Testis (tissue), 3 donors: ENCODE results near the gene SLC10A6. TPM values are rescaled to one million over a fixed set of nuclear protein-coding genes. Genes with fewer than 3 reads are reported as not detected.

Source experiments
- DNase-seq: peaks from one replicate; pipeline ENCODE4 v3.0.0-alpha.2; 2019
- H3K27ac ChIP-seq, 2 donors: fragments of 200-600 bp; sonication (generic); one replicate each; pipeline ENCODE4 v1.5.1; 2019
- H3K27me3 ChIP-seq: fragments of 200-600 bp; sonication (generic); one replicate; pipeline ENCODE4 v1.5.1; 2019
- H3K36me3 ChIP-seq: fragments of 200-600 bp; sonication (generic); one replicate; pipeline ENCODE4 v1.5.1; 2017; ENCODE audit warnings: low read depth; ENCODE audit errors: missing control alignments
- H3K4me1 ChIP-seq: fragments of 200-600 bp; sonication (generic); one replicate; pipeline ENCODE4 v1.5.1; 2019
- H3K4me3 ChIP-seq, 2 donors: fragments of 200-600 bp; sonication (generic); one replicate each; pipeline ENCODE4 v1.5.1; 2017 to 2019
- H3K9me3 ChIP-seq: fragments of 200-600 bp; sonication (generic); one replicate; pipeline ENCODE4 v1.5.1; 2017
- CTCF ChIP-seq, 3 experiments: fragments of 450-650 bp in 2 of 3; fragments of 200-600 bp in 1 of 3; sonication (generic) in 1 of 3; IDR thresholded peaks; one replicate each; pipeline ENCODE4 v1.5.1; 2016 to 2019; ENCODE audit warnings: antibody characterized with exemption in 3 of 3, mild to moderate bottlenecking in 2 of 3, moderate library complexity in 1 of 3
- POLR2A ChIP-seq: fragments of 450-650 bp; IDR thresholded peaks from one replicate; pipeline ENCODE4 v1.6.1; 2017; ENCODE audit warnings: antibody characterized with exemption, mild to moderate bottlenecking, moderate library complexity
- WGBS, 2 donors: methylation state at CpG; one replicate each; pipeline ENCODE4 v1.1.5; 2018; 5-methylcytosine and 5-hydroxymethylcytosine counted together
- intact Hi-C: fragments of 100-400 bp; cut with DNase I; formaldehyde crosslinking; loops from one replicate; pipeline ENCODE4 v1.15.1; 2023; ENCODE audit warnings: low total_unique reads
- polyA plus RNA-seq: library from polyadenylated mRNA; stranded (reverse); fragments of 350-450 nt; fragmentation: Illumina TruSeq; extraction: RNeasy Lipid Tissue Mini Kit (QIAGEN cat#74804); gene quantifications from one replicate; pipeline ENCODE4 v1.2.3, GENCODE V29; 2014; ENCODE audit warnings: low read depth, low replicate concordance; ENCODE audit not compliant: insufficient read depth
- total RNA-seq, 2 donors: library from RNA; depleted of rRNA; stranded (reverse); fragments of >200 nt; gene quantifications; one replicate each; pipeline ENCODE4 v1.2.3, GENCODE V29; 2016

Gene SLC10A6
- total and polyA plus RNA-seq, 3 donors from 2014 or later: 1.5 to 6.9 (median 3.0) TPM

- TF ChIP-seq POLR2A (no peak), CTCF (IDR thresholded peaks at IDR 0.05) (no peak)
- H3K27me3 ChIP-seq: no peaks in the 10 kb centered on the region
- H3K4me1 ChIP-seq: no peaks in the 10 kb centered on the region
- no peak for DNase-seq
- H3K4me3 ChIP-seq: no peak overlapping the region
- no peak overlapping the region for H3K27ac ChIP-seq
- H3K9me3 ChIP-seq: no peaks in the 10 kb centered on the region
- intact Hi-C loops: no loop called here
- no peaks in the 10 kb centered on the region for H3K36me3 ChIP-seq
These were observed 45.3 kb upstream of the SLC10A6 start for GRCh38 chr4:86894455-86894854.

GRCh38 chr4:86893136-86893535 is 44.0 kb upstream of the SLC10A6 start:
- DNase-seq: no peak
- Histone ChIP-seq H3K4me1 (no peaks in the 10 kb centered on the region), H3K27ac (no peak overlapping the region), H3K36me3 (no peaks in the 10 kb centered on the region), H3K9me3 (no peaks in the 10 kb centered on the region), H3K27me3 (no peaks in the 10 kb centered on the region), H3K4me3 (no peak overlapping the region)
- intact Hi-C loops: no loop called here
- WGBS, 2 donors: 71 to 83% methylated on average over 19 of the region's 19 CpGs
- TF ChIP-seq POLR2A: no peak

GRCh38 chr4:86892636-86892960 is 43.4 kb upstream of the SLC10A6 start:
- Histone ChIP-seq H3K4me3 (peak overlapping the region; percentile 58 to 83), H3K4me1 (no peaks in the 10 kb centered on the region), H3K27me3 (no peaks in the 10 kb centered on the region), H3K27ac (peak overlapping the region; percentile 7 to 64), H3K9me3 (no peaks in the 10 kb centered on the region), H3K36me3 (no peaks in the 10 kb centered on the region)
- TF ChIP-seq POLR2A (no peak), CTCF (IDR thresholded peaks at IDR 0.05) (no peak)
- DNase-seq: no peak
- intact Hi-C loops: no loop called here
- 2 to 4% methylated on average over 11 to 13 of the region's 13 CpGs for WGBS, 2 donors

- H3K36me3 ChIP-seq: no peaks in the 10 kb centered on the region
- intact Hi-C loops: no loop called here
- DNase-seq: peak; percentile 74
- no peaks in the 10 kb centered on the region for H3K27me3 ChIP-seq
- no peaks in the 10 kb centered on the region for H3K9me3 ChIP-seq
- H3K27ac ChIP-seq: peak within 1 kb of the TSS; percentile 7 to 64
- TF ChIP-seq CTCF (IDR thresholded peaks at IDR 0.05) (no peak), POLR2A (no peak)
- WGBS, 2 donors: 0 to 1% methylated on average over 14 to 80 of the region's 84 CpGs
- no peaks in the 10 kb centered on the region for H3K4me1 ChIP-seq
- peak within 1 kb of the TSS; percentile 58 to 83 for H3K4me3 ChIP-seq
These were observed 42.8 kb upstream of the SLC10A6 start, which contains the start of gene C4orf36 for GRCh38 chr4:86891762-86892635. C4orf36 (minus strand) TSS chr4:86892422; CDS start chr4:86891520, 902 bp downstream.

- Histone ChIP-seq H3K9me3 (no peaks in the 10 kb centered on the region), H3K4me3 (no peak overlapping the region), H3K4me1 (no peaks in the 10 kb centered on the region), H3K36me3 (no peaks in the 10 kb centered on the region), H3K27me3 (no peaks in the 10 kb centered on the region), H3K27ac (no peak overlapping the region)
- TF ChIP-seq CTCF (IDR thresholded peaks at IDR 0.05) (no peak), POLR2A (no peak)
- no peak for DNase-seq
- intact Hi-C loops: no loop called here
- 40 to 52% methylated on average over 7 of the region's 7 CpGs for WGBS, 2 donors
These were observed 41.6 kb upstream of the SLC10A6 start for GRCh38 chr4:86890790-86891189.
